SU-DHL-6 (cell line): ENCODE measurements around the gene ZC3H12D.

Source experiments
- H2AFZ ChIP-seq: fragments of 200-600 bp; sonication (generic); 2 replicates; pipeline ENCODE4 v1.6.1; 2014; ENCODE audit warnings: low read depth, mild to moderate bottlenecking, moderate library complexity, mixed read lengths, antibody characterized with exemption, low read length; ENCODE audit not compliant: severe bottlenecking
- H3F3A ChIP-seq: fragments of 200-600 bp; shearing (Covaris generic); 2 replicates; pipeline ENCODE4 v1.6.0; 2016; ENCODE audit warnings: antibody characterized with exemption, mild to moderate bottlenecking; ENCODE audit not compliant: insufficient read depth
- H3K27ac ChIP-seq: fragments of 200-600 bp; sonication (generic); 2 replicates; pipeline ENCODE4 v1.5.1; 2016; ENCODE audit warnings: low read depth, mild to moderate bottlenecking, low read length, moderate library complexity, mixed read lengths
- H3K27me3 ChIP-seq: fragments of 200-600 bp; sonication (generic), shearing (Covaris generic); 2 replicates; pipeline ENCODE4 v1.6.0; 2014; ENCODE audit warnings: mild to moderate bottlenecking, low read length
- H3K36me3 ChIP-seq: fragments of 200-600 bp; sonication (generic); 2 replicates; pipeline ENCODE4 v1.6.1; 2014; ENCODE audit warnings: mild to moderate bottlenecking, low read length, mixed read lengths
- H3K4me2 ChIP-seq: fragments of 300-600, 200-600 bp; shearing (Covaris generic), sonication (generic); 2 replicates; pipeline ENCODE4 v1.6.0; 2014; ENCODE audit warnings: low read length, low read depth, mild to moderate bottlenecking; ENCODE audit not compliant: poor library complexity, severe bottlenecking
- H3K4me3 ChIP-seq: fragments of 200-600 bp; sonication (generic); 2 replicates; pipeline ENCODE4 v1.5.1; 2014; ENCODE audit warnings: antibody characterized with exemption, low read length, mild to moderate bottlenecking, mixed read lengths; ENCODE audit not compliant: insufficient read depth, poor library complexity, severe bottlenecking
- H3K79me2 ChIP-seq: fragments of 200-600 bp; sonication (generic); 2 replicates; pipeline ENCODE4 v1.6.1; 2014; ENCODE audit warnings: mild to moderate bottlenecking, low read length, moderate library complexity; ENCODE audit not compliant: insufficient read depth
- H3K9ac ChIP-seq: fragments of 200-600 bp; sonication (generic); 2 replicates; pipeline ENCODE4 v1.7.0; 2014; ENCODE audit warnings: mild to moderate bottlenecking, low read length
- H3K9me2 ChIP-seq: fragments of 200-600 bp; sonication (generic); replicated peaks from 2 replicates; pipeline ENCODE4 v1.6.1; 2014; ENCODE audit warnings: low read length; ENCODE audit not compliant: insufficient read depth
- H3K9me3 ChIP-seq: fragments of 200-600 bp; sonication (generic); 2 replicates; pipeline ENCODE4 v1.6.1; 2014; ENCODE audit warnings: low read length, mixed read lengths; ENCODE audit not compliant: insufficient read depth
- H4K20me1 ChIP-seq: fragments of 200-600 bp; sonication (generic); 2 replicates; pipeline ENCODE4 v1.6.1; 2014; ENCODE audit warnings: low read depth, mild to moderate bottlenecking, antibody characterized with exemption, low read length, moderate library complexity, mixed read lengths
- EZH2phosphoT487 ChIP-seq: fragments of 200-600 bp; sonication (generic), shearing (Covaris generic); conservative IDR thresholded peaks from 2 replicates; pipeline ENCODE4 v1.6.1; 2018; ENCODE audit warnings: mild to moderate bottlenecking, antibody characterized with exemption, low read length, moderate library complexity, mixed read lengths
- TF ChIP-seq, protein P1 (sequence below): fragments of 200-600 bp; sonication (generic); IDR thresholded peaks from one replicate; pipeline ENCODE4 v1.5.1; 2017; ENCODE audit warnings: antibody characterized with exemption, mild to moderate bottlenecking, low read length, moderate library complexity; ENCODE audit not compliant: insufficient read depth, poor library complexity, severe bottlenecking

Gene ZC3H12D

DNA sequence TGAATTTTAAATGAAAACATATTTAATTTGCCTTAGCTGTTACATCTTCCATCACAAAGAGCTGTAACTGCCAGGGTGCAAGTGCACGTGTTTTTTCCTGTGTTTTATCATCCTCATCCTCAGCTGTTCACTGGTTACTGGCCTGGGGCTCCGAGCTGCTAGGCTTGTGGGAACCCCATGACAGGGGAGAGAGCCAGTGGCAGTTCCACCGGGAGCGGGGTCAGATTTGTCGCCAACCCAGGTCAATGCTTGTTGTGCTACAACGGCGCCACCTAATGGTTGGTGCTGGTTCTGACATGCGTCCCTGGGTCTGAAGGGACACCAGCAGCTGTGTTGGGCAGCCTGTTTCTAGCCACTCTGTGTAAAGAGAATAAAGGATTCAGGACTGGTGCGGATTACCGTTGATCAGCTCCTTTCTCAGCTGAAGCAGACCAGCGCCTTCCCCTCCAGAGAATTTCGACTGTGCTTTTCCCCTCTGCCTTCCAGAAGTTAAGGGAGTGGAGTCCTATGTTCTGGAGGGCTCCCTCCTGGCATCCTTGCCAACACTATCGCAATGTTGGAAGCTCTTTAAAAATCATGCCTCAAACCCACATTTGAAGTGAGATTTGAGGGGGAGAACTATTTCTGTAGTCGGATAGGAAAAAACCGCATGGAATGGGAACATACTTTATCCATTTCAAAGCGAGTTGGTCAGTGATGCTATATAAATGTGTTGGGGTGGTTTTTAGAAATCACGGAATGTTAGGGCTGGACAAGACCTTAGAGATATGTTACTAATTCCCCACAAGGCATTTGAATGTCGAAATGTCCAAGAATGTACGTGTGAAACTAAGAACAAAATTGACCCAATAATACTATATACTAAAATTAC is 52.7 kb downstream of the ZC3H12D start:
- Histone ChIP-seq H3K27me3 (no peaks in the 10 kb centered on the region), H3K4me2 (peak overlapping the region; percentile 25), H2AFZ (no peak overlapping the region), H3K9me2 (no peaks in the 10 kb centered on the region), H3K9ac (no peak overlapping the region), H3F3A (no peaks in the 10 kb centered on the region), H3K36me3 (no peaks in the 10 kb centered on the region), H4K20me1 (no peaks in the 10 kb centered on the region), H3K27ac (no peak overlapping the region), H3K79me2 (no peaks in the 10 kb centered on the region), H3K4me3 (no peak overlapping the region), H3K9me3 (no peaks in the 10 kb centered on the region)
- TF ChIP-seq, protein P1, sequence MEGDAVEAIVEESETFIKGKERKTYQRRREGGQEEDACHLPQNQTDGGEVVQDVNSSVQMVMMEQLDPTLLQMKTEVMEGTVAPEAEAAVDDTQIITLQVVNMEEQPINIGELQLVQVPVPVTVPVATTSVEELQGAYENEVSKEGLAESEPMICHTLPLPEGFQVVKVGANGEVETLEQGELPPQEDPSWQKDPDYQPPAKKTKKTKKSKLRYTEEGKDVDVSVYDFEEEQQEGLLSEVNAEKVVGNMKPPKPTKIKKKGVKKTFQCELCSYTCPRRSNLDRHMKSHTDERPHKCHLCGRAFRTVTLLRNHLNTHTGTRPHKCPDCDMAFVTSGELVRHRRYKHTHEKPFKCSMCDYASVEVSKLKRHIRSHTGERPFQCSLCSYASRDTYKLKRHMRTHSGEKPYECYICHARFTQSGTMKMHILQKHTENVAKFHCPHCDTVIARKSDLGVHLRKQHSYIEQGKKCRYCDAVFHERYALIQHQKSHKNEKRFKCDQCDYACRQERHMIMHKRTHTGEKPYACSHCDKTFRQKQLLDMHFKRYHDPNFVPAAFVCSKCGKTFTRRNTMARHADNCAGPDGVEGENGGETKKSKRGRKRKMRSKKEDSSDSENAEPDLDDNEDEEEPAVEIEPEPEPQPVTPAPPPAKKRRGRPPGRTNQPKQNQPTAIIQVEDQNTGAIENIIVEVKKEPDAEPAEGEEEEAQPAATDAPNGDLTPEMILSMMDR = peak; percentile 90
- TF ChIP-seq EZH2phosphoT487 = no peak

DNA sequence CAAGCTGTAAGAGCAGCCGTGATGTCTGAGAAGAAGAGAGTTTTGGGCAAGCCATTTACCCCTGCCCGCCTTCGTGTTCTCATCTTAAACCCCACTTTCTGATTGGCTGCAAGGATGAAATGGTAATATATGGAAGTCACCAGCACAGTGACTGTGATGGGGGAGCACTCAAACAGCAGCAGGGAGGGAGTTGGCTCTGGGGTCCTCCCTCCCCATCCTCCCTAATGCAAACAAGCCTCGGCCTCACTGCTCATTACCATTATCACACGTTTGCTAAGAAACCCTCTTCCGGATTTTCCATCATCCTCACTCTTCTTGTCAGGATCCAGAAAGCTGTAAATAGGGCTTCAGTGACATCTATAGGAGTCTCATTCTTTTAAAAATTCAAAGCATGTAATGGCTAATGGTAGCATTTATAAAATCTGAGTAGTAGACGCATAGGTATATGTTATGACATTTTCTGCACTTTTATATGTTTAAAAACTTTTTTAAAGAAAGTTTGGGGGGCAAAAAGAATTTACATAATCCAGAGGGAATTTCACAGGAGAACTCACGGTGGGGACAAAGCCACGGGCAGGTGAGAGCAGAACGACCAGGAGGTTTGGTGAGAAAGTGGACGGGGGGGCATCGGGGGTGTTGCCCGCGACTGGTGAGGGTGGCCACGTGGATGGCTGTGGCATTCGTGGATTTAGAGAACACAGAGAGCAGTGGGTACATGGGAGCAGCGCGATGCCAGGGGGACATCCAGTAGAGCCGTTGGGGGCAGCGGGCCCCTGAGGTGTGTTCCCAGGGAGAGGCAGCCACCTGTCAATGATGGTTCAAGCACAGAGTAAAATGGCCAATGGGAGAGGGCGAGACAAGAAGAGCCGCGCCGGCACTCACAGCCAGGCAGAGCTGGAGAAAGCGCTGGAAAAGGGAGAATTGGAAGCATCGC is 55.1 kb downstream of the ZC3H12D start:
- Histone ChIP-seq H2AFZ (no peak overlapping the region), H3K9me3 (no peaks in the 10 kb centered on the region), H3K27ac (no peak overlapping the region), H3K36me3 (no peaks in the 10 kb centered on the region), H3F3A (no peaks in the 10 kb centered on the region), H3K79me2 (no peaks in the 10 kb centered on the region), H3K27me3 (no peaks in the 10 kb centered on the region), H3K4me2 (no peak overlapping the region), H3K9me2 (no peaks in the 10 kb centered on the region), H3K9ac (no peak overlapping the region), H3K4me3 (no peak overlapping the region), H4K20me1 (no peaks in the 10 kb centered on the region)
- no peak for TF ChIP-seq EZH2phosphoT487
- TF ChIP-seq, protein P1 = no peak

DNA sequence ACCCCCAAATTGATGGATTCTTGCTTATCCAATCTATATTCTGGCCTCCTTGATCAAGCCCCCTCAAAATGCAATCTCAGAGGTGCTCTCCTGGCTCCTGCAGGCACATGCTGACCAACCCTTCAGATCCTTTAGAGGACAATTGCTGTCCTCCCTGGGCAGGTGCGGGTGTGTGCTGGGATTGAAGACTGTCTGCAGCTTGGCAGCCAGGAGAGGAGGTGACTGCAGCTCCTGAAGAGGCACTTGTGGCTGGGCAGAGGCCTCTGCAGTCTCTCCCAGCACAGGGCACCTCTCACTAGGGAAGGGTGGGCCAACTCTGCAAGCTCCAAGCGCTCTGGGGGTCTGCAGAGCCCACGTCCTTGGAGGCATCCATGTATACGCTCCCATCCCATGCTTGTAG is 56.2 kb downstream of the ZC3H12D start:
- no peak overlapping the region for H3K4me3 ChIP-seq
- H3F3A ChIP-seq = no peaks in the 10 kb centered on the region
- no peak for TF ChIP-seq EZH2phosphoT487
- TF ChIP-seq, protein P1 = no peak
- H3K27me3 ChIP-seq = no peaks in the 10 kb centered on the region
- H3K27ac ChIP-seq = no peak overlapping the region
- H3K36me3 ChIP-seq = no peaks in the 10 kb centered on the region
- H3K9me3 ChIP-seq = no peaks in the 10 kb centered on the region
- H3K9ac ChIP-seq = no peak overlapping the region
- H2AFZ ChIP-seq = no peak overlapping the region
- H3K9me2 ChIP-seq = no peaks in the 10 kb centered on the region
- H3K79me2 ChIP-seq = no peaks in the 10 kb centered on the region
- no peak overlapping the region for H3K4me2 ChIP-seq
- no peaks in the 10 kb centered on the region for H4K20me1 ChIP-seq
